ENCODE results near the gene RPL27.

GRCh38 chr17:43020789-43021740 is 22.8 kb downstream of the RPL27 start:
- TF ChIP-seq CTCF (IDR thresholded peaks at IDR 0.05; ENCODE audit: insufficient read depth, low read depth, low read length) (no peak), EZH2 (IDR thresholded peaks at IDR 0.05; ENCODE audit: insufficient read depth, low read length) (no peak)
